Lung microvascular endothelial cell (primary cell): Measurements from ENCODE around the gene GPR3. TPM values are rescaled to one million over a fixed set of nuclear protein-coding genes. Genes with fewer than 3 reads are reported as not detected.
"Not testable (repeated sequence)": the region's sequence is repeated elsewhere in the genome, so short reads cannot be mapped to it uniquely, and the experiment has no call there.

ENCODE experiments used
- DNase-seq, 2 donors: peaks; one replicate each; pipeline versions ENCODE4 v3.0.0 to v3.0.0-alpha.2; 2010; ENCODE audit warnings: low read depth in 2 of 2
- total RNA-seq: library from RNA; depleted of rRNA; stranded (reverse); fragments of >200 nt; gene quantifications from 2 replicates; pipeline ENCODE4 v1.2.1, GENCODE V29; 2014

The GPR3 gene
- total RNA-seq, 1 donor from 2014 or later, result under 0.01 TPM

DNA sequence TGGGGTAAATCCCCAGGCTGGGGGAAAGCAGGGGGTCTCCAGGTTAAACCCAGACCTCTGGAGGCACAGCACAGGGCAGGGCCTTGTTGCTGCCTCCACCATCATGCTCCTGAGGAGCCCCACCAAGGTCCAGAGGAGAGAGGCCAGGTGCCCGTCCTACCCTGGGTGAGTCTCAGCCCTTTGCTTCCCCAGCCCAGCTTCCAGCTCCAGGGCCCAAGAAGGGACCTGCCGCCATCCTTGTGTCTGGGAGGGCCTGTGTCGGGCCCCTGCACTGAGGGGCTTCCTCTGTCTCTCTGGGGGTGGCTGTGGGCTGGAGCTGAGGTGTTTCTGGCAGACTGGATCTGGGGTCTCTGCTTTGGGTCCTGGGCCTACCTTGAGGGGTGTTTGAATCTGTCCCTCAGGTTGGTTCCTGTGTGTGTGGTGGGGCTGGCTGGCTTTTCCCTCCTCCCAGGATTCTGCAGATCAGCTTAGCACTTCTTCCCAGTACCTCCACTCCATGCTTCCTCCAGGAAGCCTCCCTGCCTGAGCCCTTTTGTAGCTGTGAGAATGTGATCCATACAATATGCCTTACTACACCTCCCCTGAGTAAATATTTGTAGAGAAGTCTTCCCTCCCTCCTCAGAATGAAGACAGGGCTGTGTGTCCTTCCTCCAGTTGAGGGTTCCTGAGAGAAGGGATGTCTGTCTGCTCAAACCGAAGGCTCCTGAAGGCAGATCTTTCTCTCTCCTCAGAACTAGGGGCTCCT, 6.2 kb downstream of the GPR3 start:
- DNase-seq, result no peak

DNA sequence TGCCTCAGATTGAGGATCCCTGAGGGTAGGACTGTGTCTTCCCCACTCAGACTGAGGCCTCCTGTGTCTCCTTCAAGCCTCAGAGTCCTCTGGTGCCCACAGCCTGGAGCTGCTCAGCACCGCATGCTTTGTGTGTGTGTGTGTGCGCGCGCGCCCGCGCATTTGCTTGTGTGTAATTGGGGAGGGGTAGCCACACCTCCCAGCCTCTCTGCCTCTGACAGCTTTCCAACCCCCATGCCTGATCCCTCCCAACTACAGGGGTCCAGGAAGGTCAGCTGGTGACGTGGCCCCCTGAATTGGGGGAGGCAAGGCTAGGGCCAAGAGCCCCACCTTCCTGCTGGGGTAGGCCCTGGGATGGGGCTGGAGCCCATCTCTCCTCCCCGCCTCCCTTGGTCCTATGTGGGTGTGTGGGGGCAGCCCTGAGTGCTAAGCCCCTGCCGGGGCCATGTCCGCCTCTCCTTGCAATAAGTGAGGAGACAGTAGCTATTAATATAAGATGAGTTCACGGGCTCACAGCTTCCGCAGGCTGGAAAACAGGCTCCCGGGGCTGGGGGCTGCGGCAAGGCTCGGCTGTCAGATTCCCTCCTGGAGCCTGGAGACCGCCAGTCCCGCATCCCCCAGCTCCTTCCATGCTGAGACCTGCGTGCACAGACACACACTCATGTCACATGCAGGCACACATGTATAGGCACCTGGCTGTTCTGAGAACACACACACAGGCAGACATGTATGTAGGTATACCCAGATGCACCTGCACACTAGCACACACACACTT, 7.0 kb downstream of the GPR3 start:
- DNase-seq, result no peak

DNA sequence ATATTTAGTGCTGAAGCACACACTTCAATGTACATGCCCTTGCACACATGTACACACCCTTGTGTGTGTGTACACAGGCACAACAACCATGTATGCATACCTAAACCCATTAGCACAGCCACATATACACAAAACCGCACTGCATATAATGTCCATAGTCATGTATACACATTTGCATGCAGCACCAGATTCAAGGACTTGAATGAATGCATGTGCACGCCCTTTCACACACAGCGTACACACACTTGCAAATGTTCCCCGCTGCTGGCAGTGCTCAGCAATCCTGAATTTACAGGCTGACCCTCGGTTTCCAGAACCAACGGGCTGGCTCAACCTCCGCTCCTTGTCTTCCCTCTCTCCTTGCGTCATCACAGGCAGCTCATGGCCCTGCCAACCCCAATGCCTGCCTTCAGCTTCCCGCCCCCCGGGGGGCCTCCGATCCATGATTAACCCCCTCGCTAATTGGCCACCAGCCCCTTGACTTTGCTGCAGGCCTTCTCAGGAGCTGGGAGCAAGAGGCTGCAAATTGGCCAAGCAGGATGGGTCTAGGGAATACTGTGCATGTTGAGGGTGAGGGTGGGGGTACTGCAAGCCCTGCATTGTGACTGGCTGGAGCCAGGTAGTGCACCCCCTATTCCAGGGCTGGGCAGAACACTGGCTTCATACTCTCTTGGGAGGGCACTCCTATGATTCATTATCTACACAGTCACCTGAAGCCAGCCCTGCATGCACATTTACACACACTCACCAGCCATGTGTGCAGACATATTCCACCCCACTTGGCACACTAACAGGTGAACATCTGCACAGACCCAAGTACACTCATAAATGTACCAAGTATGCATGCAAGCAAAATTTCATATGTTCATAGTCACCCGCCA, 7.9 kb downstream of the GPR3 start:
- no peak for DNase-seq

DNA sequence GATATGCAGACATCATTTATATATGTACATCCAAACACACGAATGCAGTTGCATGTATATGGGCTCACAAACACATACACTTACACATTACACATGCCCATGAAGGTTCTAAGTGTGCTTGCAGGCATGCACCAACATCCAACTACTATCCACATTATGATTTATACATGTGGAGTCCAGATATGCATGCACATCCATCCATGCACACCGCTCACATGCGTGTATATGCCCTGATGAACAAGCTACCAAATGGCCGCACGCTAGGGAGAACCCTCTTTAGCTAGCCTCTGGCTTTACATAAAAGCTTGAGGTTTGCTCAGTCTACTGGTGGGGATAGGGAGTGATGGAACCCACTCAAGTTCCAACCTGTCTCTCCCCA, 8.5 kb downstream of the GPR3 start:
- no peak for DNase-seq

DNA sequence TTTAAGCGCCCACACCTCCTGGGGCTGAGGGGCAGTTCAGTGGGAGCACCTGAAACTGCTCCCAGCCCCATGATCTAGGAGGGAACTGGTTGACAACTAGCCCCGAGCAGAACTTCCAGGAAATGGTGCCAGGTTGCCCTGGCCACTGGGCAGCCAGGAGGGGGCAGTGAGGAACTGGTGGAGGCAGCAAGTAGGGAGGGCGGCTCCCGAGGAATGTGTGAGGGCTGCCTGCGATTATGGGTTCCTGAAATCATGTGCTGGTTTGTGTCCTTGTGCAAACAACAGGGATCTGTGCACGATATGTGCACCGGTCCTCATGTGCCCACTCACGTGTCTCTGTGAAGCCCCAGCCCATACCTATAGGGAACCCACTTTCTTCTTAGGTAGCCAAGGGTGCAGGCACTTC, 9.9 kb downstream of the GPR3 start:
- DNase-seq, result peak; percentile 77 to 78

DNA sequence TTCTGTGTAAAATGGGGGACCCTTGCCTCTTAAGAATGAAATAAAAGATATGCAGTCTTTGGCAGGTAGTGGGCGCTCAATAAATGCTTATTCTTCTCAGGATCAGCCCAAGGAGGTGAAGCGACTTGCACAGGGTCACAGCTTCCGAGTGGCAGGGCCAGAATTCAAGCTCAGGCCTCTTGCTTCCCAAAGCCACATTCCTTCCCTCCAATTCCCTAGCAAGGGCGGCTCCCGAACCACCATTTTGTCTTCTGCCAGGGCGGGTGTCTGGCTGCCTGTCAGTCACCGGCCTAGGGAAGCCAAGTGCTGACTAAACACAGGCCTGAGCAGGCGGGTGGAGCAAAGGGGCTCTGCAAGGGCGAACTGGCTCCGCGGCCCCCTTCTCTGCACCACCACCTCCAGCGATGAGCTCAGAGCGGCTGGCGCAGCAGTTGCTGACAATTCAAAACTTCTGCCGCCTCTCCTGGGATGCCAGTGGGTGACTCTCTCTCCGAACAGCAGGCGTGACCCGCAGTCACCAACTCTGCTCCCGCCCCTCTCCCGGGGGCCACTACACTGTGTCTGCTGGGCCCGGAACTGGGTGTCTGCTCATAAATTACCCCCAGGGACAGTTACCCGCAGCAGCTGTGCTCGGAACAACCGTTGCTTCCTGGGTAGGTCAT, 10.8 kb downstream of the GPR3 start:
- peak in 1 of 2 donors; percentile 51 for DNase-seq

DNA sequence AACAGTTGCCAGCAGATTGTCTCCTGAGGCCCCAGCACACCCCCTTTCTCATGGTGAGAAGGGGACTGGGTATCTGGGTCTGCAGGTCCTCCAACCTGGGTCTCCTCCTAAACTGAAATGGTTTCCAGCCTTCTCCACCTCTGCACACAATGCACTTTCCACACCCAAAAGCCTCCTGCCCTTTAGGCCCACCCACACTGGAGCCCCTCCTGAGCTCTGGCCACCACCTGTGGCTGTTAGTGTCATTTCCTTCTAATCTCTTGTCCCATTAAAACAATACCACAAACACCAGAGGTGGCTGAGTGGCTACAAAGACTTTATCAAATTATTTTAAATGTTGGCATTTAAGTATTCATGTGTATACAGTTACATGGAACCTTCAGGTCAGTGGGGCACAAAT, 11.5 kb downstream of the GPR3 start:
- no peak for DNase-seq

DNA sequence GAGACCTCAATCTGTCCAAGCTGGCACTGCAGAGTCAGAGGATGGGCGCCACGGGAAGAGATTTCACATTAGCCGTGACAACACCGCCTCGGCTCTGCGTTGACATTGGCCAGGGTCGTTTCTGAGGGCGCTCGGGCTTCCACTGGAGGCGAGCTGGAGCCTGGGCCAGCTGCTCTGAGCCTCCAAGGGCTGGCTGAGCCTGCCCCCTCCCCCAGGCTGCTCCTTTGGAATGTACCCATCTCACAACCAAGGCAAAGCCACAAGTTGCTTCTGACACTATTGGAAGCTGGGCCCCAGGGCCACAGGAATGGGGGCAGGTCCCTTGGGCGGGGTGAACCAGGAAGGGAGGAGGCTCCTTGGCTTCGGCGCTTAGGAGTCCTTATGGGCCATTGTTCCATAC, 12.7 kb downstream of the GPR3 start:
- DNase-seq, result no peak

DNA sequence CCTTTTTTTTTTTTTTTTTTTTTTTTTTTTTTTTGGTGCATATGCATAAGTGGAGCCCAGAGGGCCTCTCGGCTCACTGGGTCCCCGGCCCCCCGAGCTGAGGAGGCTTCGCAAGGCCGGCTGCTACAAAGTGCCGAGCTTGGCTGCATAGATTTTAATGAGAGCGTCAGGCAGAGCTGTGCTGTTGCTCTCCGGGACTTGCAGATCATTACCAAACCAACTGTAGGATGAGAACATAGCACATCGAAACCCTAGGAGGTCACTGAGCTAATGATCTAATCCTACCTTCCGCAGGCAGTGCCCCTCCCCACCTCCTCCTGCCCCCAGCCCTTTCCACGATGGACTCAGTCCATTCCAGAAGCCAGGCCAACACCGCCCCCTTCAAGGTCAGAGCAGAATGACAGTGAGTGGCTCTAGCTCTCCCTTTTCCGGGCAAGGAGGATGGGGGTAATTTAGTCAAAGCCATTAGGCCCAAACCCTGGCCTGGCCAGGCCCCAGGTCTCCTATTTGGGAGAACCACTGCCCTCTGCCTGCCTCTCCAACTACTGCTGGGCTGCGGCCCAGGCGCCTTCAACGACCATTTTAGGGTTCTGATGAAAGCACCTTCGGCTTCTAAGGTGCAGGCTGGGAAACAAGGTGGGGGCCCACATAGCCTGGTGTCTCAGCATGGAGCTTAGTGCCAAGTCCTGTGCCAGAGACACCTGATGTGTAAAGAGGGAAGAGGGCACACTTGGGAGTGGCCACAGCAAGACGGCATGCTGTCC, 13.4 kb downstream of the GPR3 start:
- not testable (repeated sequence) for DNase-seq

DNA sequence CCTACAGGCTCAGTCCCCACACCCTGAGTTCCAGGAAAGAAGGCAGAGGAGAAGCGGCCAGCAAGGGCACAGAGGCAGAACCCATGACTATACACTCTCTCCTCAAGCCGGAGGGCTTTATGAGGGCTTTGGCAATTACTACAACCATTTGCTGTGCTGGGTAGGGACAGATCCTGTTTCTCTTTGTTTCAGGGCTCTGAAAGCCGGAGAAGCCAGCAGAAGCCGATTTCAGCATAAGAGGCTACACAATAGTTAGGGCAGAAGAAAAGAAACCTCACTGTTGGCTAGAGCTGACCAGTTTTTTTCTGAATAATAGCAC, 13.9 kb downstream of the GPR3 start:
- DNase-seq, result no peak

DNA sequence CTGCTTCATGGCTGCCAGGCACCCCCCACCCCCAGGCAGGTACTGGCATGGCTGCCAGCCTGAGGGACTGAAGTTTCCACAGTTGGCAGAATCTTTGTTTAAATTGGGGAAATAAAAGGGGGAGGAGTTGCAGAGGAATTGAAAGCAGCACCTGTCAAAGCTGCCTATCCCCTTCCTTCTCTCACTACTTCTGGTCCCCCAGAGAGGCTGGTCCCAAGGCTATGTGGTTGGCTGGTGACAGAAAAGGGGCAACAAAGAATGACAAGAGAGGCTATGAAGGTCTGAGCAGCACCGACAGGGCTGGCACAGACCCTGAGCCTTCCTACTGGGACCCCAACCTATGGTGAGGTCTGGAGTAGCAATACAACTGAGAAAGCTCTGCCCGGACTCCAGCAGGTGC, 14.4 kb downstream of the GPR3 start:
- not testable (repeated sequence) for DNase-seq

DNA sequence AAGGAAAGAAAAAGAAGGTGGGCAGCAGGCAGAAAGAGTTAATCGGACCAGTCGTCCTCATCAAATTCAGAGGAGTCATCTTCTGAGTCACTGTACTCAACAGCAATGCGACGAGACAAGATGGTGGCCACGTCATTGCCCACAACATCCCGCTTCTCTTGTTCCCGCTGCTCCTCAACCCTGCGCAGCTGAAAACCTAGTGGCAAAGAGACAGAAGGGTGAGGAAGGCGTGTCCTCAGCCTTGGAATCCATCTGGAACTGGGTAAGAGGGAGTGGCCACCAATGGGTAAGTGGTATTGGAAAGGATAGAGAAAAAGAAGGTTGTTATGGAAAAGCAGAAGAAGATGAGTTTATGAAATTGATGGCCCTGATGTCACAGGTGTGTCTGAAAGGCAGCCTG, 15.7 kb downstream of the GPR3 start:
- DNase-seq, result no peak

DNA sequence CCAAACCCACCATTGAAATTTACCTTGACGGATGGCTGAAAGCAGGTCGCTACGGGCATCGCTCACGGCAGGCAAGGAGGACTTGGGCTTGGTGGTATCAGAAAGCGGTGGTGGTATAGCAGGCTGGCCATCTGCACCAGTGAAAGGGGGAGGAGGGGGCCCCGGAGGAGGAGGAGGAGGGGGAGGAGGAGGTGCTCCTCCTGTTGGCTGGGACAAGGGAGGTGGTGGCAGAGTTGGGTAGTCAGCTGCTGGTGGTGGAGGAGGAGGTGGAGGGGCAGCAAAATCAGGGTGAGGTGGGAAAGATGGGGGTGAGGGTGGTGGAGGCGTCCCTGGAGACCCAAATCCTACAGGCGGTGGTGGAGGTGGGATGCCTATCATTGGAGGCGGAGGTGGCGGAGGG, 17.2 kb downstream of the GPR3 start:
- DNase-seq, result no peak

DNA sequence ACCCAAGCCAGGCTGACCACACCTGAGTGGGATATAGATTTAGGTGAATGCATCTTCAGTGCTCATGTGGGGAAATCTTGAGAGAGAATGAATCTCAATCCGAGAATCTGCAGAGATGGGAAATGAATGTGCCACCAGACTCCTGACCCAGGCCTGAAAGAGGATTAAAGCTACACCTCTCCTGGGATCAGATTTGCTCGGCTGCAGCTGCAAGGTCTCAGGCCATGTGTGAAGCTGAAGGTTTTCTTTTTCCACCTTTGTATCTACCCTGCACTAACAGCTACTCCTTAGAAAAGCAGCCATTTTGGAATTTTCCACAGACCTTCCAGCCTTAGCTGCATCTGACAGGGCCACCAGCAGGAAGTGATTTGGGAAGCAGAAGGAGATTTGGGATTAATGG, 18.3 kb downstream of the GPR3 start:
- no peak for DNase-seq

DNA sequence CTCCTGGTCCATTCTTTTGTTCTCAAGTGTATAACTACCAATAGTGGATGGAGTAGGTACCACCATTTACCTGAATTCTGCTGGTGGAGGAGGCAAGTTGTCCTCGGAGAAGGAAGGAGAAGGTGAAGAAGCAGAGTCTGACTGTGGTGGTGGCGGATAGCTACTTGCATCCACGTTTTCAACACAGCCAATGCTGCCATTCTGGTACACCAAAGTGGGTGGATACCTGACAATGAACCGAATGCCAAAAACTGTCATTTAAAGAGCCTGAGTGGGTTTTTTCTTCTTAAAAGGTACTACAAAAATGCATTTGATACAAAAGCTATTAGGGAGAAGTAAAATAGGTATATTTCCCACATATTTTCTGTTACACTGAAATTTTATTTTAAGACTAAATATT, 20.1 kb downstream of the GPR3 start:
- DNase-seq, result no peak

DNA sequence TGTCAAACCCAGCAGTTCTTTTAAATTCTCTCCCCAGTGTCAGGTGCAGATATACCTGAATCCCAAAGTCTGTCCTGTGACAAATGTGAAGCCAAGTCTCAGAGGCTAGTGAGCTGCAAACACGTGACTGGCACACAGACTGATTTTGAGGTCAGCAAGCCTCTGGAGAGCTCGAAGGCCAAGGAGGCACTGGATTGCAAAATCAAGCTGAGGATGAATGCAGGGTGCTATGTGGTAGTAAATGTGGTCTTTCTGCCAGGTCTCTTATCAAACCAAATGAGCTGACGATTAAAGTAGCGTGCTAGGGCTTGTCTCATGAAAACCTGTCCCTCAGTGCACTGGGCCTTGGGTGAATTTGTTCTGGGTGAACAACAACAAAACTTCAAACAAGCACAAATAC, 20.6 kb downstream of the GPR3 start:
- no peak for DNase-seq

DNA sequence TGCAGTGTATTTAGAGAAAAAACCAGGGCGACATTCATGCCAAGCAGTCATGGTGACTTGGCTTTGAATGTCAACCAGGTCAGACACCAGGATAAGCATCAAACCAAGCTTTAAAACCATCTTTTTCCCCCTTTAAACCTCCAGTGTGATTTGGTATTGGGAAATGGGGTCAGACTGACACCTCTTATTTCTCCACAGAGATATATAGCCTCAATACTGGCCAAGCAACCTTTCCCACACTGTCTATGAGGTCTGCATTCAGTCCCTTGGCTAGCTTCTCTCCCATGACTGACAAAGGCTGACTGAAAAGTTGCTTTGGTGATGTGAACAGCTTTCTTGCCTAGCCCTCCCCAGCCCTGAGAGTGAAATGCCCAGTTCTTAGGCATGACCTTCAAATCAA, 21.7 kb downstream of the GPR3 start:
- DNase-seq, result no peak

DNA sequence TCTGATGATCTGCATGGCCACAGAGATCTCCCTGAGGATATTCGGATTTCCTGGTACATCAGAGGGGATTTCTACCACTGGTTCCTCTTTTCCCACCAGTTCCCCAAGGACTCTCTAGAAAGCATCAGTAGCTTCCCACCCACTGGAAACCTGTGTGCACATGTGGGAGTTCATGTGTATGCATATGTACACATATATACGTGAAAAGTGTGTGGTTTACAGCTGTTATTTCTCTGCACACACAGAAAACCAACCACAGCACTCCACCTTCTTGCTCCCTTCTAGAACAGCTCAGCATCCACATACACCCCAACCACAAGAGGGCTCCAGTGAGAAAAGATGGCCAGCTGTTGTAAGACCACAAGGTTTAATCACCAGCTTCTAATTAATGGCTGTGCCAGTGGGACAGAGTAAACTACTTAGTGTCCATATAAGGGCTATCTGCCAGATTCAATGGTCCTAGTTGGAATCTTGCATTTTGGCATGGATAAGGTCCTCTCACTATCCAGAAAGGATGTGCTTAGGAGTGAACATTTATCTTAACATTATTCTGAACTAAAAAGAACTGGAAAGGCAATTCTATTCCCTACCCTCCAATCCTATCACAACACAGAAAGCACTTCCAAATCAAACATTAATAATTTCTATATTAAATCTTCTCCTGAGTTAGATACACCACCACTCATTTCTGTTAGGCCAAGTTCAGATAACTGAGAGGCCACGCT, 24.1 kb downstream of the GPR3 start:
- peak; percentile 80 to 81 for DNase-seq

DNA sequence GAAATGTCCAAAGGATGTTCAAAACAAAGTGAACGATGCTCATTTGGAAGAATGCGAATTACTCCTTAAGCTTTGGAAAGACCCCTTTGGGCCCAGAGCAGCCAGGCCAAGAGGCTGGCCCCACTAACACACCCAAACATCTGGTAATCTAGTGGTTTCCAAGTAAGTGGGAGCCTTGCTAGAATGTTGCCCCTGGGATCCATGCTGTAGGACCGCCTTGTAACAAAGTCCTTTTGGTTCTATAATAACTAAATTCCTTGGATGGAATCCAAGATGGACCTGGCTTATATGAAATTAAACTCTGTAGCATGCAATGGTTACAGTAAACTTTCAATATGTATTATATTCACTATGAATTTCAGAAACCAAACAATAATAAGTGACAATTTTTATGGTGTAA, 25.3 kb downstream of the GPR3 start:
- DNase-seq, result no peak
